HCT116 (cell line): Measurements from ENCODE around the gene CTU1. TPM values are rescaled to one million over a fixed set of nuclear protein-coding genes. Genes with fewer than 3 reads are reported as not detected.

Source experiments
- ATAC-seq: fragments of 200-7000 bp; cut with Tn5 transposase; 2 replicates; pipeline ENCODE4 v1.9.1; 2020; ENCODE audit warnings: mild to moderate bottlenecking, moderate library complexity
- BruUV-seq: library from RNA; stranded (reverse); fragments of 400-500 nt; replicated peaks from 2 replicates; lab custom pipeline; 2021; lab: Mats Ljungman, UMichigan
- CTCF ChIA-PET: fragments of 300-600 bp; sonication (Branson Sonifier 250); formaldehyde crosslinking; loops from one replicate; lab custom pipeline; 2021; ENCODE audit warnings: antibody characterized with exemption; lab: Charles Lee
- POLR2A ChIA-PET: fragments of 300-600, 350-600 bp; sonication (Branson Sonifier 250); formaldehyde crosslinking; loops from one replicate; lab custom pipeline; 2021; ENCODE audit warnings: antibody characterized with exemption; lab: Charles Lee
- RAD21 ChIA-PET, 2 experiments: fragments of 300-600 bp; sonication (Branson Sonifier 250); formaldehyde crosslinking; loops; one replicate each; lab custom pipeline; 2023; ENCODE audit warnings: low total read pairs in 2 of 2; ENCODE audit not compliant: uncharacterized antibody in 2 of 2, unreplicated experiment in 2 of 2, low non-redundant PET in 1 of 2; lab: Charles Lee
- DNase-seq: peaks from one replicate; pipeline ENCODE4 v3.0.0-alpha.2; 2010; ENCODE audit warnings: low read depth, low spot score
- H2AFZ ChIP-seq: fragments of 200-600 bp; shearing (Covaris generic), sonication (generic); 2 replicates; pipeline ENCODE4 v1.6.1; 2017; ENCODE audit warnings: low read depth, mixed run types, mixed read lengths, antibody characterized with exemption, low read length; ENCODE audit not compliant: poor library complexity, severe bottlenecking
- H3K27ac ChIP-seq: 2 replicates; pipeline ENCODE4 v1.5.1; 2012; ENCODE audit warnings: low read depth, low read length
- H3K27me3 ChIP-seq: fragments of 200-600 bp; sonication (generic); 2 replicates; pipeline ENCODE4 v1.6.1; 2016; ENCODE audit warnings: mixed run types, low read length, mixed read lengths; ENCODE audit not compliant: insufficient read depth
- H3K36me3 ChIP-seq, 2 experiments: fragments of 200-500 bp in 1 of 2; fragments of 200-600 bp in 1 of 2; sonication (Bioruptor generic) in 1 of 2; sonication (generic) in 1 of 2; 2 replicates each; pipeline versions ENCODE4 v1.5.1 to v1.6.1; 2014 to 2016; ENCODE audit warnings: low read length in 2 of 2, inconsistent platforms in 1 of 2, mixed read lengths in 1 of 2, mixed run types in 1 of 2; ENCODE audit not compliant: insufficient read depth in 2 of 2, control insufficient read depth in 1 of 2
- H3K4me1 ChIP-seq, 2 experiments: fragments of 200-600 bp in 1 of 2; sonication (generic) in 1 of 2; 2 replicates each; pipeline versions ENCODE4 v1.5.1 to v1.6.1; 2012 to 2017; ENCODE audit warnings: low read length in 2 of 2, inconsistent platforms in 1 of 2, mild to moderate bottlenecking in 1 of 2, mixed read lengths in 1 of 2, mixed run types in 1 of 2, moderate library complexity in 1 of 2; ENCODE audit not compliant: insufficient read depth in 2 of 2, control insufficient read depth in 1 of 2
- H3K4me2 ChIP-seq: fragments of 200-600 bp; sonication (generic); 2 replicates; pipeline ENCODE4 v1.6.1; 2017; ENCODE audit warnings: mixed run types, low read length, mixed read lengths
- H3K4me3 ChIP-seq, 2 experiments: fragments of 200-600 bp in 1 of 2; sonication (generic) in 1 of 2; replicated peaks in 1 of 2; 2 replicates each; pipeline ENCODE4 v1.5.1; 2011 to 2016; ENCODE audit warnings: low read length in 2 of 2, control low read depth in 1 of 2, low read depth in 1 of 2, mild to moderate bottlenecking in 1 of 2, mixed read lengths in 1 of 2, mixed run types in 1 of 2
- H3K79me2 ChIP-seq: fragments of 200-600 bp; sonication (generic); 2 replicates; pipeline ENCODE4 v1.6.1; 2017; ENCODE audit warnings: mild to moderate bottlenecking, mixed run types, low read length, moderate library complexity, mixed read lengths; ENCODE audit not compliant: insufficient read depth
- H3K9ac ChIP-seq: fragments of 200-600 bp; sonication (generic); 2 replicates; pipeline ENCODE4 v1.6.1; 2016; ENCODE audit warnings: low read length, mixed read lengths
- H3K9me2 ChIP-seq: fragments of 200-600 bp; sonication (generic), shearing (Covaris generic); 2 replicates; pipeline ENCODE4 v1.6.1; 2017; ENCODE audit warnings: mixed run types, mild to moderate bottlenecking, moderate library complexity; ENCODE audit not compliant: insufficient read depth
- H3K9me3 ChIP-seq, 2 experiments: fragments of 200-500 bp in 1 of 2; fragments of 200-600 bp in 1 of 2; sonication (Bioruptor generic) in 1 of 2; sonication (generic) in 1 of 2; 2 replicates each; pipeline ENCODE4 v1.6.1; 2014 to 2017; ENCODE audit warnings: low read length in 2 of 2, mixed read lengths in 2 of 2, inconsistent platforms in 1 of 2, low read depth in 1 of 2, mild to moderate bottlenecking in 1 of 2, mixed run types in 1 of 2, moderate library complexity in 1 of 2; ENCODE audit not compliant: control insufficient read depth in 1 of 2, insufficient read depth in 1 of 2
- H4K20me1 ChIP-seq: fragments of 200-600 bp; sonication (generic), shearing (Covaris generic); 2 replicates; pipeline ENCODE4 v1.6.1; 2017; ENCODE audit warnings: mixed run types, mild to moderate bottlenecking, moderate library complexity; ENCODE audit not compliant: insufficient read depth
- CEBPB ChIP-seq: IDR thresholded peaks from 2 replicates; pipeline ENCODE4 v1.6.1; 2012; ENCODE audit warnings: low read depth
- EGR1 ChIP-seq: IDR thresholded peaks from 2 replicates; pipeline ENCODE4 v1.6.1; 2012; ENCODE audit warnings: low read depth
- ELF1 ChIP-seq: IDR thresholded peaks from 2 replicates; pipeline ENCODE4 v1.6.1; 2012; ENCODE audit warnings: low read depth, borderline replicate concordance
- EZH2phosphoT487 ChIP-seq: fragments of 200-600 bp; IDR thresholded peaks from 2 replicates; pipeline ENCODE4 v1.6.1; 2018; ENCODE audit warnings: antibody characterized with exemption, borderline replicate concordance
- FOSL1 ChIP-seq: IDR thresholded peaks from 2 replicates; pipeline ENCODE4 v1.6.1; 2012; ENCODE audit warnings: low read depth
- JUND ChIP-seq: IDR thresholded peaks from 2 replicates; pipeline ENCODE4 v1.6.1; 2012
- POLR2AphosphoS5 ChIP-seq: IDR thresholded peaks from 2 replicates; pipeline ENCODE4 v1.6.1; 2011; ENCODE audit warnings: mild to moderate bottlenecking, low read depth, low read length, moderate library complexity
- RAD21 ChIP-seq: IDR thresholded peaks from 2 replicates; pipeline ENCODE4 v1.6.1; 2012; ENCODE audit warnings: low read depth, mild to moderate bottlenecking
- ZFX ChIP-seq: fragments of 450-650 bp; IDR thresholded peaks from 2 replicates; pipeline ENCODE4 v1.6.1; 2017
- ZNF274 ChIP-seq: fragments of 200-500 bp; sonication (Bioruptor generic); IDR thresholded peaks from 2 replicates; pipeline ENCODE4 v1.6.1; 2014; ENCODE audit warnings: mild to moderate bottlenecking, low read depth, low read length, inconsistent platforms
- intact Hi-C: fragments of 100-400 bp; cut with micrococcal nuclease; formaldehyde crosslinking; loops from 2 replicates; pipeline ENCODE4 v1.10.0; 2022
- total RNA-seq: library from RNA; stranded (reverse); gene quantifications from one replicate; pipeline ENCODE4 v1.2.1, GENCODE V29; 2021; ENCODE audit not compliant: unreplicated experiment
- TF ChIP-seq, protein P1 (sequence below): IDR thresholded peaks from 2 replicates; pipeline ENCODE4 v1.6.1; 2012

Gene CTU1
- total RNA-seq, 1 experiment from 2014 or later: 14.0 TPM

DNA sequence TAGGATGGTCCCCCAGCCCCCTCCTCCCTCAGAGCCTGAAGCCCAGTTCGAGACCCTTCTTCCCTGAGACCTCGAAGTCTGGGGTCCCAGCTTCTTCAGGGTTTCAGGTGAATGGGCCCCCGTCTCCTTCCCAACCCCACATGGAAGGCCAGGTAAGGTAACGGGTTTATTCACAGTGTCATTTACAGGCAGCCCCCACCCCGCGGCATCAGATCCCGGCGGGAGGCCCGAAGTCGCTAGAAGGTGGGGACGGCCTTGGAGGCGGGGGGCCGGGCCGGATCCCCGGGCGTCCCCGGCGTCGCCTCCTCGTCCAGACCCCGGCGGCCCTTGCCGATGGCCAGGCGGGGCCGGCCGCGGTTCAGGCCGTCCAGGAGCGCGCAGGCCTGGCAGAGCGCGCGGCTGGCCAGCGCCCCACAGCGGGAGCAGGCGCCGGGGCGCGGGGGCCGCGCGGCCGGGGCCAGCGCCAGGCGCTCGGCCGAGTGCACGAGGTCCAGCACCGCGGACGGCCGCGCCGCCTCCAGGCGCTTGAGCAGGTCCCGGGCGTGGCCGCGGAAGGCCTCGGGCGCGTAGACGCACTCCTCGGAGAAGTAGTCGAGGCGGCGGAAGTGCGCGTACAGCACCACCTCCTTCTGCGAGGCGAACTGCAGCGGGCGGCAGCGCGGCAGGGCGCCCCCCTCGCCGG, 9.7 kb downstream of the CTU1 start:
- Histone ChIP-seq H3K4me2 (no peak overlapping the region), H3K9me2 (no peaks in the 10 kb centered on the region), H4K20me1 (no peaks in the 10 kb centered on the region), H3K9ac (no peak overlapping the region)
- intact Hi-C loops: loop anchor here (5.0 to 10.0 kb wide), 2 partner anchors 191 to 734 kb away; partner anchors contain the start of gene NAPSA
- ATAC-seq: no peak
- no peak for DNase-seq
- CTCF ChIA-PET: no interaction called here
- TF ChIP-seq ZNF274 (no peak), EGR1 (no peak), JUND (no peak), CEBPB (no peak), EZH2phosphoT487 (no peak)
- TF ChIP-seq, all 23 proteins: peak for 0
- no peaks in the 10 kb centered on the region for H3K9me3 ChIP-seq
- H3K36me3 ChIP-seq: peaks cover 6 to 12% of the 10 kb centered on the region in 2 experiments; a peak in 2 of 4 replicates
- peaks cover 9% of the 10 kb centered on the region; the same call in 1 of the 2 replicates for H3K79me2 ChIP-seq
- H3K4me3 ChIP-seq: no peak overlapping the region
- RAD21 ChIA-PET: no interaction called here
- no peaks in the 10 kb centered on the region for H3K27me3 ChIP-seq
- no peak overlapping the region for H3K27ac ChIP-seq
- POLR2A ChIA-PET: no interaction called here
- no TSS peak for BruUV-seq
- H2AFZ ChIP-seq: no peak overlapping the region
- H3K4me1 ChIP-seq: peaks cover 0 to 6% of the 10 kb centered on the region in 2 experiments; a peak in 1 of 4 replicates

DNA sequence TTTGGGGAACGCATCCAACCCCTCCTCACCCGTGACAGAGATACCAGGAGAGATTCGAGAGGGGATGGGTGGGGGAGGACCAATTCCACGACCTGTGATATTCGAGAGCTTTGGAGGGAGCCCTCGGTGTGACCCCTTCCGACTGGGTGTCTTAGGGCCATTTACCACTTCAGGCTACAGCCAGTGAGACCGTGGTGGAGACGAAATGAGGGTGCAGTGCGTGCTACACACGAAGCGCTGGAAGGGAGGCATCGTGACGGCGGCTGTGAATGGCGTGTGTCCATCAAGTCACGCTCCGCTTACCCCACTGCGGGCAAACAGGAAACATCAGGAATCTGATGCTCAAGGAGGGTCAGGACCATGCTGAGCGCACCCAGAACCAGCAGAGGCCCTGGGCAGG, 10.4 kb downstream of the CTU1 start:
- Histone ChIP-seq H3K36me3 (peaks cover 2 to 9% of the 10 kb centered on the region in 2 experiments; a peak in 1 of 4 replicates), H4K20me1 (no peaks in the 10 kb centered on the region), H3K79me2 (peaks cover 7% of the 10 kb centered on the region; the same call in 1 of the 2 replicates), H3K4me3 (no peak overlapping the region), H3K4me2 (no peak overlapping the region), H3K4me1 (peaks cover 0 to 6% of the 10 kb centered on the region in 2 experiments; a peak in 1 of 4 replicates), H2AFZ (no peak overlapping the region), H3K27ac (no peak overlapping the region), H3K9me3 (no peaks in the 10 kb centered on the region), H3K27me3 (no peaks in the 10 kb centered on the region), H3K9ac (no peak overlapping the region), H3K9me2 (no peaks in the 10 kb centered on the region)
- no peak for ATAC-seq
- no TSS peak for BruUV-seq
- TF ChIP-seq ELF1 (no peak), FOSL1 (no peak), ZFX (no peak), POLR2AphosphoS5 (no peak), RAD21 (no peak)
- TF ChIP-seq, protein P1, sequence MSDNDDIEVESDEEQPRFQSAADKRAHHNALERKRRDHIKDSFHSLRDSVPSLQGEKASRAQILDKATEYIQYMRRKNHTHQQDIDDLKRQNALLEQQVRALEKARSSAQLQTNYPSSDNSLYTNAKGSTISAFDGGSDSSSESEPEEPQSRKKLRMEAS: no peak
- ChIA-PET POLR2A (no interaction called here), RAD21 (no interaction called here), CTCF (interaction anchor here (6.3 kb wide), 1 partner anchor 78 kb away, joined by 140 read pairs; the partner anchor contains the start of gene KLK10)
- intact Hi-C loops: loop anchor here (2.0 to 10.0 kb wide), 5 partner anchors 167 to 733 kb away; partner anchors contain the start of gene NAPSA
- DNase-seq: no peak
